DMS79 (cell line): Measurements from ENCODE around the gene KIF5C.

Experiments
- DNase-seq: peaks from one replicate; lab custom pipeline; 2025; lab: John Stamatoyannopoulos, UW

Gene KIF5C

DNA sequence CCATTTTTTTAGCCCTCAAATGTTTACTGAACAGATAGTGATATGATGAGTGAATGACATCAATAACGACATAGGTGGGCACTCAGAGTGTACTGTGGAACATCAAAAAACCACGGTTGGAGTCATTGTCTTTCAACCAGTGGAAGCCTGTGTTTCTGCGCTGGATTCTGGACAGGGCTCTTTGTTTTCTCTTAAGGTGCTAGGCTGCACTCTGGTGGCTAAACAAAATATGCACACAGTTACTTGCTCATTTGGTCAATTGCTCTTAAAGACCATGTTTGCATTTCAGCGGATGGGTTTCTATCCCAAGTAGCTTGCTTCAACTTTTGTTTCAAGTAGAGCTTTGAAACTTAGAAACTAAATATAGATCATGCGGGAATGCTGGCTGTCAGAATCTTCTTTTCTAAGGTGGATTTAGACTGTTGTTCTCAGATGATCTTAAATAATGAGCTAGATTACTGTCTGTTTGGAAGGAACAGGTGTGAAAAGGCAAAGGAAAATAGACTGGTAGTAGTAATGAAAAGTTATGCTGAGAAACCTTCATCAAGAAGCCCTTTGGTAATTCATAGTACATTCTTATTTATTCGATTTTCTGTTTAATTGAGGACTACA lies 115.0 kb downstream of the KIF5C start:
- DNase-seq, result peak; percentile 12

DNA sequence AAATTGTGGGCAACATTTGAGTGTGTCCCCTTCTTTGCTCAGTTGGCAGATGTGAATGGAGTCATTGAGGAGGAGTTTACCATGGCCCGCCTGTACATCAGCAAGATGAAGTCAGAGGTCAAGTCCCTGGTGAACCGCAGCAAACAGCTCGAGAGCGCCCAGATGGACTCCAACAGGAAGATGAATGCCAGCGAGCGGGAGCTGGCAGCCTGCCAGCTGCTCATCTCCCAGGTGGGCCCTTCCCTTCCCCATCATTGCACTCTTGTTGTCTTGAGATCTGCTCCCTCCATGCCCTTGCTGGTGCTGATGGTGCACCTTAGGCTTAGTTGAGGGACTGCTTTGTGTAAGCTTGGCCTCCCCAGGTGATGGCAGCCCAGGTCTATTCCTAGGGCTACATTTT lies 115.9 kb downstream of the KIF5C start:
- no peak for DNase-seq

GRCh38 chr2:148992448-148992847 lies 117.4 kb downstream of the KIF5C start:
- DNase-seq, result no peak

DNA sequence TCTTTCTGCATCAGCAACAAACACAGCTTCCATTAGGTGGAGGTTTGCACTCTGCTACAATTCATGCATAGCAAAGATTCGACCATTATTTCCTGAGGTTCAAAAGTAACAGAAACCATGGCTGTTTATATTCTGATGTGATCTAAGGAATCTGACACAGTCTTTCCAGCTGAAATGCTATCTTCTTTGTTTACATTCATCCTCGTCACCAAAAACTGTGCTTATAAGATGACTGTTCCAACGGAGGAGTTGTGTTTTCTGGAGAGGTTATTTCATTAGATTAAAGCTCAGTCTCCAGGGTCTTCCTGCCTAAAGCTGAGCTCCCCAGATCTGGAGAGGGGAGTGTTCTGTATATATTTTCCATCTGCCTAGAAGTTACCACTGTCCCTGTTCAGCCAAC lies 118.3 kb downstream of the KIF5C start:
- DNase-seq, result no peak

GRCh38 chr2:148994341-148994740 lies 119.3 kb downstream of the KIF5C start:
- DNase-seq, result no peak

GRCh38 chr2:148996805-148997204 lies 121.8 kb downstream of the KIF5C start:
- no peak for DNase-seq

GRCh38 chr2:148998165-148998830 lies 123.3 kb downstream of the KIF5C start:
- no peak for DNase-seq

DNA sequence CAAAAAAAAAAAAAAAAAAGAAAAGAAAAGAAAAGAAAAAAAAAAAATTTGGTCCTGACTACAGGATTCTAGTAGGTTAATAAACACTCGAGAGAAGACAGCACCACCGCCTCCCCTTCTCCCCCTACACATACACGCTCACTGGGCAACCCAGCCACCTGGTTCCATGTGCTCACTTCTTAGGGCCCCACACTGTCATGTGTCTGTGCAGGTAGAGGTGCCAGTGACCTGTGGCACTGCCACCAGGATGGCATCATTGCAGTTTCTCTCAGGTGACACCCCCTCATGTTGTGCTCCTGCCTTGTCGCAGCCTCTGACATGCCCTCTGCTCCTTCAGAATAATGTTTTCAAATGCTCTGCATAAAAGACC lies 123.8 kb downstream of the KIF5C start:
- no peak for DNase-seq

GRCh38 chr2:148999451-148999921 lies 124.5 kb downstream of the KIF5C start:
- DNase-seq, result no peak

- DNase-seq, result no peak
Measured at GRCh38 chr2:149000158-149000938, 125.3 kb downstream of the KIF5C start.

DNA sequence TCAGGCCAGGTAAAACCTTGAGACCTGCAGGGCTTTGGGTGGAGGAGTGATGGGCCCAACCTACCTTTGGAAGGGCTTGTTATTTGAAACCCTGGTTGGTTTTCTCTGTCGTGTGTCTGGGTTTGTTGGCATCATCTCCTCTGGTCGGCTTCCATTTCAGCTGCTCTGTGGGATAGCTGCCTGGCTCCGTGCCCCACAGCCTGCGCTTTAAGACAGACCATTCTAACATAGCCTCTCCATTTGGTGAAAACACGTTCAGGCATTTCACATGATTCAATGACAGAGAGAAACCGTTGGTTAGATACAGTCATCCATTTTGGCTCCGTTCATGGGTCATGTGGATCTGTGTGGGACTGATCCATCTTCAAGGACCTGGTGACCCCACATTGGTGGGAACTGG lies 126.5 kb downstream of the KIF5C start:
- no peak for DNase-seq

DNA sequence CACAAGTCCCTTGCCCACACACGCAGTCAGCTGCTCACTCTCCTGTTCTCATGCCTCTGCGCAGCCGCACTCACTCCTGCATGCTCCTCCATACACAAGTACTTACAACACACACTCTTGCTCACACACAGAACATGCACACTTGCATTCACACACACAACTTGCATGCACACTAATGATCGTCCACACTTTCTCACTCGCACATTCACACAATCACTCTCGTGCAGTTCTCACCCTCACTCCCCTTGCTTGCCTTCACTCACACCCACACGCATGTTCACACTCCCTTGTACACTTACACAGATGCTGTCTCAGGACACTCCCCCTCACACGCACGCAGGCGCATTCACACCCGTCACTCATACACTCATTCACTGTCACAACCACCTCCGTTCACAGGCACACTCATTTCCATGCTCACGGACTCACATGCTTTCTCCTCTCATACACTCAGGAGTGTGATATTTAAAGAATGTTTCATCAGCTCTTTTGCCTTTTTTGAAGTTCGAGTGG lies 127.4 kb downstream of the KIF5C start:
- no peak for DNase-seq

DNA sequence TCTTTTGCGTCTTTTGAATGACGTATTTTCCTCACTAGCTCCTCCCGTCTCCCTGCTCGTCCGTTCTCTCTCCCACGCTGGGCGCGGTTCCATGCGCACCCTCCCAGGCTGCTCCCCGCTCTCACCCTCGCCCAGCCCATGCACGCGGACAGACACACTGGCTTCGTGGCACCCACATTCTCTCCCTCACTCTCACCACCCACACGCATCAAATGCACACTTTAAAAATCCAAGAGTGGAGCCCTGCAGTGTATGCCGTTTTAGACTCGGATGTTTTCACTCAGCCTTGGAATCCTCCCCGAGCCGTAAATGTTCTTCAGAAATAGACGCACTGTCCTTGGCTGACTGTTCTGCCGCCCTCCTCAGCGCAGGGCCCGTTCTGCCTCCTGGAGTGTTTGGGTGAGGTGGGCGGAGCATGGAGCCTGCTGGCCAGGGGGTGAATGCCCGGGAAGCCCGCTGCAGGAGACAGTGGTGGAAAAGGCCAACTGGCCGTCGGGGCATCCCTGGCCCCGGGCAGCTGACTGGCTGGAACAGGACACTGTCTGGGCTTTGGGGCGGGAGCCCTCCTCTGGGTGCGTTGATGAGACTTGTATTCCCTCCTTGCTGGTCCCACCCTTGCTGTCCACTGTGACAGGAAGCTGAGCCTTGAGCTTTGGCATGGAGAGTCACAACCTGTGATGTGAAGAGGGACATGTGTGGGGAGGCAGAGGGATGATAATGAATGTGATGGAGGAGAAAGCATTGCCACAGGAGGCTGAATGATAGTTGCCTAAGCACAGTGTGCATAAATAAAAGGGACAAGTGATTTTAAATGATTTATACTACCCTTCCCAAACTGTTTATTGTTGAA lies 128.1 kb downstream of the KIF5C start:
- no peak for DNase-seq

DNA sequence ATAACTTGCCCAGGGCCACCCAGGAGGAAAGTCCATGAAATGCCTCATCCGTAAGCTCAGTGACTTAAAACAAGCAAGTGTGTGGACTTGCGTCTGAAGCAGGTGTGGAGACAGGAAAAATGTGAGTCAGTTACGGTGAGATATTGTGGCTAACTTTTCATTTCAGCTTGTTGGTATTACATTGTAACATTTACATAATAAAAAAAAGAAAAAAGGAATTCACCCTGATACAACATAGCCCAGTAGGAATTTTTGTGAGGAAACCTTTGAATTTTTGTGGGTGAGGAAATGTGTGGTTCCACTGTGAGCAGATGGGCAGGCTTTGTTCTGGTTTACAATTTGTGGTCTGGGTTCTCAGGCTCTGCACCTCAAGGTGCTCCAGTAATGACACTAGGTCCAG lies 129.8 kb downstream of the KIF5C start:
- DNase-seq, result no peak

- no peak for DNase-seq
Measured at GRCh38 chr2:149005471-149006077, 130.5 kb downstream of the KIF5C start.

- no peak for DNase-seq
Measured at GRCh38 chr2:149006883-149007543, 132.0 kb downstream of the KIF5C start.

GRCh38 chr2:149008381-149008780 lies 133.4 kb downstream of the KIF5C start:
- no peak for DNase-seq

- DNase-seq, result no peak
Measured at GRCh38 chr2:149009576-149010461, 134.8 kb downstream of the KIF5C start.

- no peak for DNase-seq
Measured at GRCh38 chr2:149012545-149012944, 137.5 kb downstream of the KIF5C start.

DNA sequence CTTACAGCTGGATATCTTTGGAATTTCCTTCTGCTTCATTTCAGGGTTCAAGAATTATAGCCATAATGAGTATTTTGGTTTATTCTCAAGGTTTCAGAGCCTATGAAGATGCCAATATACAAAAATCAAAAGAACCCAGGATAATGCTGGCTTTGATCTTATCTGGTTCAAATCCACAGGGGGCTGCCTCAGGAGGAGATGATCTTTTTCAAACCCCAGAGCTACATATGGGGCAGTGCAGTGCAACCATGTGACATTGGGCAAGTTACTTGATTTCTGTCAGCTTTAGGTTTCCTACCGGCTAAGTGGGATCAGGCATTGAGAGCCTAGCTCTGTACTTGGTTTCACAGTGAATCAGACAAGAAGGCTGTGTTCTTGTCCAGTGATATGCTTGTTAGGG lies 140.5 kb downstream of the KIF5C start:
- DNase-seq, result no peak
